ENCODE data around the gene CCDC126. TPM values are rescaled to one million over a fixed set of nuclear protein-coding genes. Genes with fewer than 3 reads are reported as not detected.

CCDC126 gene
- polyA plus RNA-seq, 4 donors, result 8.1 to 18.4 (median 8.5) TPM

GRCh38 chr7:23590529-23590928 lies 6.7 kb upstream of the CCDC126 start:
- WGBS, 3 donors, result 74 to 90% (median 88%) methylated on average over 1 of the region's 1 CpG

DNA sequence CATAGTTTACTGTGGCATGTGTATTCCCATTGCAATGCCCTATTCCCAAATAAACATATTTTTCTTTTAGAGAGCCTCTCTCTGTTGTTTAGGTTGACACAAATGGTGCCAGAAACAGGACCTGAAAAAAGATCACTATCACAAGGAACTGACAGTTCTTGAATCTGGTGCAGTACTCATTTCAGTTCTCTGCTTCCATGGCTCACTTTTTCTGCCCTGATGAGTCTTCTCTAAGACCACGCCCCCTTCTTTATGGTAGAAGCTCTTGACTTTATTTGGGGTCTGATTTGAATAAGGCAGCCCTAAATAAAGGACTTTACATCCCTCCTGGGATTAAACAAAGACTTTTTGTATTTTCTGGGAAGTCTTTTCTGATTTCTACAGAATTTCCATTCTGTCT lies 3.5 kb upstream of the CCDC126 start:
- Histone ChIP-seq H3K36me3 (ENCODE audit: control insufficient read depth in 3 of 3, insufficient read depth in 2 of 3, low read depth in 1 of 3, low read length in 3 of 3) (no peaks in the 10 kb centered on the region), H3K4me1 (ENCODE audit: control insufficient read depth in 3 of 3, insufficient read depth in 2 of 3, low read depth in 1 of 3, low read length in 2 of 3) (peaks cover 0 to 8% (median 2%) of the 10 kb centered on the region in 3 donors), H3K27ac (ENCODE audit: low read depth in 1 of 3, low read length in 2 of 3) (no peak overlapping the region), H3K27me3 (ENCODE audit: control insufficient read depth in 3 of 3, insufficient read depth in 3 of 3, low read length in 3 of 3) (no peaks in the 10 kb centered on the region), H3K4me3 (ENCODE audit: low read depth in 1 of 3, low read length in 3 of 3) (no peak overlapping the region), H3K9me3 (ENCODE audit: control insufficient read depth in 2 of 2, insufficient read depth in 1 of 2, low read depth in 1 of 2, low read length in 1 of 2) (no peaks in the 10 kb centered on the region)
- 61 to 85% (median 78%) methylated on average over 1 of the region's 1 CpG for WGBS, 3 donors
- no peak for DNase-seq
- no peak for FAIRE-seq

More at GRCh38 chr7:23590529-23590928, 6.7 kb upstream of the CCDC126 start:
- Histone ChIP-seq H3K27me3 (ENCODE audit: control insufficient read depth in 3 of 3, insufficient read depth in 3 of 3, low read length in 3 of 3) (no peaks in the 10 kb centered on the region), H3K36me3 (ENCODE audit: control insufficient read depth in 3 of 3, insufficient read depth in 2 of 3, low read depth in 1 of 3, low read length in 3 of 3) (no peaks in the 10 kb centered on the region), H3K27ac (ENCODE audit: low read depth in 1 of 3, low read length in 2 of 3) (no peak overlapping the region), H3K4me1 (ENCODE audit: control insufficient read depth in 3 of 3, insufficient read depth in 2 of 3, low read depth in 1 of 3, low read length in 2 of 3) (no peaks in the 10 kb centered on the region), H3K4me3 (ENCODE audit: low read depth in 1 of 3, low read length in 3 of 3) (no peak overlapping the region), H3K9me3 (ENCODE audit: control insufficient read depth in 2 of 2, insufficient read depth in 1 of 2, low read depth in 1 of 2, low read length in 1 of 2) (no peaks in the 10 kb centered on the region)
- FAIRE-seq, result no peak
- DNase-seq, result no peak

GRCh38 chr7:23594879-23595604 lies 2.1 kb upstream of the CCDC126 start:
- Histone ChIP-seq H3K27me3 (ENCODE audit: control insufficient read depth in 3 of 3, insufficient read depth in 3 of 3, low read length in 3 of 3) (no peaks in the 10 kb centered on the region), H3K4me1 (ENCODE audit: control insufficient read depth in 3 of 3, insufficient read depth in 2 of 3, low read depth in 1 of 3, low read length in 2 of 3) (peaks cover 0 to 12% (median 2%) of the 10 kb centered on the region in 3 donors), H3K27ac (ENCODE audit: low read depth in 1 of 3, low read length in 2 of 3) (no peak overlapping the region), H3K36me3 (ENCODE audit: control insufficient read depth in 3 of 3, insufficient read depth in 2 of 3, low read depth in 1 of 3, low read length in 3 of 3) (peaks cover 0 to 3% (median 0%) of the 10 kb centered on the region in 3 donors), H3K4me3 (ENCODE audit: low read depth in 1 of 3, low read length in 3 of 3) (no peak overlapping the region), H3K9me3 (ENCODE audit: control insufficient read depth in 2 of 2, insufficient read depth in 1 of 2, low read depth in 1 of 2, low read length in 1 of 2) (no peaks in the 10 kb centered on the region)
- DNase-seq, result no peak
- FAIRE-seq, result no peak

DNA sequence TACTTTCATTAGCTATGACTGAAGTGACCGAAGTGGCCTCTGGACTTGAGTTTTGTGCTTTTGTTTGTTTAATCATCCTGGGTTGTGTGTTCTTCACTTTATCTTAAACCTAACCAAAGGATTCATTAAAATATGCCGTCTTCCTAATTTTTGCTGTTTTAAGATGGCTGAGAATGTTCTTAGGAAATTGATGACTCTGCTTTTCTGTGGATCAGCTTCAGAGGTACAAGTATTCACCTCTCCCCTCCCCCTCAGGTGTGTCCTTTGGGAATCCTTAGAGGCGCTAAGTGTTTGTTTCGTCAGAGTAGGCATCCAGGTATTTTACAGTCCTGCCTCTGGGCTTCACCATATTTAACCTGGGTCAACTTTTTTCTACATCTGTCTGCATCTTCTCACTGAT lies 1.1 kb downstream of the CCDC126 start:
- Histone ChIP-seq H3K4me3 (ENCODE audit: low read depth in 1 of 3, low read length in 3 of 3) (peak overlapping the region in 2 of 3 donors; percentile 64 to 85), H3K9me3 (ENCODE audit: control insufficient read depth in 2 of 2, insufficient read depth in 1 of 2, low read depth in 1 of 2, low read length in 1 of 2) (no peaks in the 10 kb centered on the region), H3K36me3 (ENCODE audit: control insufficient read depth in 3 of 3, insufficient read depth in 2 of 3, low read depth in 1 of 3, low read length in 3 of 3) (peaks cover 0 to 7% (median 0%) of the 10 kb centered on the region in 3 donors), H3K27ac (ENCODE audit: low read depth in 1 of 3, low read length in 2 of 3) (peak overlapping the region in 2 of 3 donors; percentile 98 to 99), H3K27me3 (ENCODE audit: control insufficient read depth in 3 of 3, insufficient read depth in 3 of 3, low read length in 3 of 3) (no peaks in the 10 kb centered on the region), H3K4me1 (ENCODE audit: control insufficient read depth in 3 of 3, insufficient read depth in 2 of 3, low read depth in 1 of 3, low read length in 2 of 3) (peaks cover 2 to 22% (median 6%) of the 10 kb centered on the region in 3 donors)
- FAIRE-seq (no peak), DNase-seq (peak in 1 of 2 donors; percentile 40)
- WGBS, 3 donors, result 5 to 48% (median 22%) methylated on average over 4 of the region's 4 CpGs

DNA sequence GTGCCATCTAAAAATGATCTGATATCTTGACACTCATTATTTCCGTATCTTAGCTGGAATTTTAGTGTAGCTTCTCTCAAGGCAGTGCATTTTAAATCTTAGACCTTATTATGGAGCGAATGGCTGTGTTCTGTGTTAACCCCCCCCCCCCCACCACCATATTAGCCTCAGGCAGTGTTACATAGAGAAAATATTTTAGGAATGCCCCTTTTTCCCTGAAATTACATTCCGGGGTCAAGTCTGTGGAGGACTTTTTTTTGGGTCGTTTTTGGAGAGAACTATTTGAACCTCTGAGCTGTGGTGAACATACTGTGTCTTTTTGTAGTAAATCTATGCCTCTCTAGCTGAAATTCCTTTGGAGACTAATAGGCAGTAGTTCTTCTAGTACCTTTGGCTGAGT lies 3.1 kb downstream of the CCDC126 start:
- DNase-seq (no peak), FAIRE-seq (no peak)
- H3K27ac ChIP-seq (ENCODE audit: low read depth in 1 of 3, low read length in 2 of 3), result no peak overlapping the region

GRCh38 chr7:23603632-23604295 lies 6.6 kb downstream of the CCDC126 start:
- Histone ChIP-seq H3K27me3 (ENCODE audit: control insufficient read depth in 3 of 3, insufficient read depth in 3 of 3, low read length in 3 of 3) (no peaks in the 10 kb centered on the region), H3K36me3 (ENCODE audit: control insufficient read depth in 3 of 3, insufficient read depth in 2 of 3, low read depth in 1 of 3, low read length in 3 of 3) (peaks cover 0 to 10% (median 0%) of the 10 kb centered on the region in 3 donors), H3K4me3 (ENCODE audit: low read depth in 1 of 3, low read length in 3 of 3) (no peak overlapping the region), H3K4me1 (ENCODE audit: control insufficient read depth in 3 of 3, insufficient read depth in 2 of 3, low read depth in 1 of 3, low read length in 2 of 3) (peaks cover 0 to 28% (median 6%) of the 10 kb centered on the region in 3 donors), H3K9me3 (ENCODE audit: control insufficient read depth in 2 of 2, insufficient read depth in 1 of 2, low read depth in 1 of 2, low read length in 1 of 2) (no peaks in the 10 kb centered on the region), H3K27ac (ENCODE audit: low read depth in 1 of 3, low read length in 2 of 3) (no peak overlapping the region)
- FAIRE-seq, result no peak
- no peak for DNase-seq
- 76 to 85% (median 80%) methylated on average over 4 of the region's 4 CpGs for WGBS, 3 donors

More for the DNA sequence above, 3.1 kb downstream of the CCDC126 start:
- 70 to 71% (median 70%) methylated on average over 4 of the region's 4 CpGs for WGBS, 3 donors
- H3K9me3 ChIP-seq (ENCODE audit: control insufficient read depth in 2 of 2, insufficient read depth in 1 of 2, low read depth in 1 of 2, low read length in 1 of 2), result no peaks in the 10 kb centered on the region
- H3K4me3 ChIP-seq (ENCODE audit: low read depth in 1 of 3, low read length in 3 of 3), result no peak overlapping the region
- H3K36me3 ChIP-seq (ENCODE audit: control insufficient read depth in 3 of 3, insufficient read depth in 2 of 3, low read depth in 1 of 3, low read length in 3 of 3), result peaks cover 0 to 7% (median 0%) of the 10 kb centered on the region in 3 donors
- no peaks in the 10 kb centered on the region for H3K27me3 ChIP-seq (ENCODE audit: control insufficient read depth in 3 of 3, insufficient read depth in 3 of 3, low read length in 3 of 3)
- peaks cover 2 to 29% (median 6%) of the 10 kb centered on the region in 3 donors for H3K4me1 ChIP-seq (ENCODE audit: control insufficient read depth in 3 of 3, insufficient read depth in 2 of 3, low read depth in 1 of 3, low read length in 2 of 3)

- H3K4me3 ChIP-seq (ENCODE audit: low read depth in 1 of 3, low read length in 3 of 3), result no peak overlapping the region
- DNase-seq (peak in 1 of 2 donors; percentile 12), FAIRE-seq (no peak)
- peaks cover 0 to 10% (median 0%) of the 10 kb centered on the region in 3 donors for H3K36me3 ChIP-seq (ENCODE audit: control insufficient read depth in 3 of 3, insufficient read depth in 2 of 3, low read depth in 1 of 3, low read length in 3 of 3)
- no peak overlapping the region for H3K27ac ChIP-seq (ENCODE audit: low read depth in 1 of 3, low read length in 2 of 3)
- no peaks in the 10 kb centered on the region for H3K27me3 ChIP-seq (ENCODE audit: control insufficient read depth in 3 of 3, insufficient read depth in 3 of 3, low read length in 3 of 3)
- H3K9me3 ChIP-seq (ENCODE audit: control insufficient read depth in 2 of 2, insufficient read depth in 1 of 2, low read depth in 1 of 2, low read length in 1 of 2), result no peaks in the 10 kb centered on the region
- H3K4me1 ChIP-seq (ENCODE audit: control insufficient read depth in 3 of 3, insufficient read depth in 2 of 3, low read depth in 1 of 3, low read length in 2 of 3), result peaks cover 0 to 24% (median 6%) of the 10 kb centered on the region in 3 donors
Observed at GRCh38 chr7:23604296-23604640, 7.1 kb downstream of the CCDC126 start.

DNA sequence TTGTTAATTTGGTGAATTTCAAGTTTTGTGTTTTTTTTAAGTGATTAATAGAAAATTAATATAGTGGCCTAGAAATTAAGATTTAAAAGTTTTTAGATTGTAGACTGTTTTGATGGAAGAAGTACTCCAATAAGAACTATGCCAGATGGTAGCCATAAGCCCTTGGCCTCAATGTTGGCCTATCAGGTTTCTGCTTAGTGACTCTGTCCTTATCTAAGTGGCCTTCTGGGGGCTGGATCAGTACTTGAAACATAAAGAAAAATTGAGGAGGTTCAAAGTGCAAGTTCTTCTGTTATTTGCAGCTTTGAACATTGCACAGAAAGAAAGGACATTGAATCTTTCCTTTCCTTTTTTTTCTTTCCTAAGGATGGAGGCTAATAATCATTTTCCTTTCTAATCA lies 9.9 kb downstream of the CCDC126 start:
- H3K36me3 ChIP-seq (ENCODE audit: control insufficient read depth in 3 of 3, insufficient read depth in 2 of 3, low read depth in 1 of 3, low read length in 3 of 3), result peaks cover 0 to 8% (median 0%) of the 10 kb centered on the region in 3 donors
- no peak for FAIRE-seq
- no peaks in the 10 kb centered on the region for H3K9me3 ChIP-seq (ENCODE audit: control insufficient read depth in 2 of 2, insufficient read depth in 1 of 2, low read depth in 1 of 2, low read length in 1 of 2)
- no peak overlapping the region for H3K4me3 ChIP-seq (ENCODE audit: low read depth in 1 of 3, low read length in 3 of 3)
- peaks cover 0 to 22% (median 6%) of the 10 kb centered on the region in 3 donors for H3K4me1 ChIP-seq (ENCODE audit: control insufficient read depth in 3 of 3, insufficient read depth in 2 of 3, low read depth in 1 of 3, low read length in 2 of 3)
- peak in 1 of 2 donors; percentile 32 for DNase-seq
- no peaks in the 10 kb centered on the region for H3K27me3 ChIP-seq (ENCODE audit: control insufficient read depth in 3 of 3, insufficient read depth in 3 of 3, low read length in 3 of 3)
- no peak overlapping the region for H3K27ac ChIP-seq (ENCODE audit: low read depth in 1 of 3, low read length in 2 of 3)
